ENCODE measurements around the gene KLC1. TPM values are rescaled to one million over a fixed set of nuclear protein-coding genes. Genes with fewer than 3 reads are reported as not detected.
"Not testable (repeated sequence)": the region's sequence is repeated elsewhere in the genome, so short reads cannot be mapped to it uniquely, and the experiment has no call there.

The KLC1 gene
- 100 to 1,000 TPM; 197 to 200 TPM for total RNA-seq

GRCh38 chr14:103628684-103629502, at the start of gene KLC1:
KLC1 (plus strand) TSS chr14:103629211; CDS start chr14:103654565, 25,354 bp downstream.
- ATAC-seq (ENCODE audit: low read depth) (peak; percentile 70), DNase-seq (peak; percentile 94)
- Mint-ChIP-seq H3K4me3 (peak within 1 kb of the TSS; percentile 92), H3K9me3 (no peaks in the 10 kb centered on the region), H3K4me1 (peaks cover 27% of the 10 kb centered on the region), H3K27ac (peak within 1 kb of the TSS; percentile 94), H3K36me3 (peaks cover 3% of the 10 kb centered on the region), H3K27me3 (no peaks in the 10 kb centered on the region)
- POLR2A ChIA-PET, result interaction anchor here (0.9 to 2.5 kb wide), 3 partner anchors 55 to 86 kb away, joined by 4 to 6 read pairs (median 5); partner anchors contain the start of genes BAG5, COA8 and XRCC3

GRCh38 chr14:103581206-103581605, 47.8 kb upstream of the KLC1 start:
- DNase-seq (no peak), ATAC-seq (ENCODE audit: low read depth) (no peak)
- Mint-ChIP-seq H3K4me3 (no peak overlapping the region), H3K27ac (no peak overlapping the region), H3K9me3 (no peaks in the 10 kb centered on the region), H3K36me3 (no peaks in the 10 kb centered on the region), H3K27me3 (no peaks in the 10 kb centered on the region), H3K4me1 (no peaks in the 10 kb centered on the region)
- POLR2A ChIA-PET, result interaction anchor here (1.3 kb wide), 1 partner anchor 19 kb away, joined by 3 read pairs; no protein-coding TSS in a partner anchor

GRCh38 chr14:103581954-103582703, 46.9 kb upstream of the KLC1 start:
- DNase-seq, result no peak
- H3K27me3 Mint-ChIP-seq, result no peaks in the 10 kb centered on the region
- no peaks in the 10 kb centered on the region for H3K9me3 Mint-ChIP-seq
- no peak overlapping the region for H3K4me3 Mint-ChIP-seq
- ATAC-seq (ENCODE audit: low read depth), result no peak
- H3K4me1 Mint-ChIP-seq, result no peaks in the 10 kb centered on the region
- POLR2A ChIA-PET, result no interaction called here
- H3K27ac Mint-ChIP-seq, result no peak overlapping the region
- peaks cover 3% of the 10 kb centered on the region for H3K36me3 Mint-ChIP-seq

DNA sequence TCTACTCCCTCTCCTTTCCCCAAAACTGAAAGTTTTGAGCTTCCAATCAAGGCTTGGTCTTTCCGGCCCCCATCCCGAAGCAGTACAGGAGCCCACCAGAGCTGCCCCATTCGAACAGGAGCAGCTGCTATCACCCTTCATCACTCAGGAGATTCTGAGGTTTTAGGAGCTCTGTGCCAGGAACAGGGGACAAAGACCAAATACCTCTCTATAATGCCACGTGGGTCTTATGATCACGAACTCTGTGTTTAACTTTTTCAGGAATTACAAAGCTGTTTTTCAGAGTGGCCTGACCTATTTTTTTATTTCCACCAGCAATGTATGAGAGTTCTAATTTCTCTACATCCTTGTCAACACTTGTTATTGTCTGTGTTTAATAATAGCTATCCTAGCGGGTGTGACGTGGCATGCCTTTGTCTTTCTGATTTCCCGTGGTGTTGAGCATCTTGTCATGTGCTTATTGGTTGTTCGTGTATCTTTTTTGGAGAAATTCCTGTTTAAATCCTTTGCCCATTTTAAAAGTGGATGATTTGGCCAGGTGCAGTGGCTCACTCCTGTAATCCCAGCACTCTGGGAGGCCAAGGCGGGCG, 44.6 kb upstream of the KLC1 start:
- Mint-ChIP-seq H3K36me3 (peaks cover 9% of the 10 kb centered on the region), H3K4me3 (no peak overlapping the region), H3K27ac (no peak overlapping the region), H3K9me3 (no peaks in the 10 kb centered on the region), H3K27me3 (no peaks in the 10 kb centered on the region), H3K4me1 (no peaks in the 10 kb centered on the region)
- DNase-seq (no peak), ATAC-seq (ENCODE audit: low read depth) (no peak)
- POLR2A ChIA-PET, result interaction anchor here (1.6 kb wide), 1 partner anchor 23 kb away, joined by 4 read pairs; no protein-coding TSS in a partner anchor

GRCh38 chr14:103593577-103593976, 35.4 kb upstream of the KLC1 start:
- H3K36me3 Mint-ChIP-seq, result peaks cover 6% of the 10 kb centered on the region
- peaks cover 3% of the 10 kb centered on the region for H3K4me1 Mint-ChIP-seq
- ATAC-seq (ENCODE audit: low read depth) (peak; percentile 54), DNase-seq (no peak)
- no peaks in the 10 kb centered on the region for H3K9me3 Mint-ChIP-seq
- POLR2A ChIA-PET, result interaction anchor here (1.0 kb wide), 1 partner anchor 29 kb away, joined by 3 read pairs; no protein-coding TSS in a partner anchor
- H3K27ac Mint-ChIP-seq, result no peak overlapping the region
- no peak overlapping the region for H3K4me3 Mint-ChIP-seq
- no peaks in the 10 kb centered on the region for H3K27me3 Mint-ChIP-seq

- ATAC-seq (ENCODE audit: low read depth), result no peak
- H3K27me3 Mint-ChIP-seq, result no peaks in the 10 kb centered on the region
- peaks cover 3% of the 10 kb centered on the region for H3K4me1 Mint-ChIP-seq
- no peak overlapping the region for H3K27ac Mint-ChIP-seq
- no peak for DNase-seq
- no peak overlapping the region for H3K4me3 Mint-ChIP-seq
- peaks cover 1% of the 10 kb centered on the region for H3K36me3 Mint-ChIP-seq
- POLR2A ChIA-PET, result interaction anchor here (1.0 to 1.3 kb wide), 2 partner anchors 13 to 30 kb away, joined by 3 read pairs; no protein-coding TSS in a partner anchor
- H3K9me3 Mint-ChIP-seq, result no peaks in the 10 kb centered on the region
These were observed 34.7 kb upstream of the KLC1 start for GRCh38 chr14:103594265-103594664.

DNA sequence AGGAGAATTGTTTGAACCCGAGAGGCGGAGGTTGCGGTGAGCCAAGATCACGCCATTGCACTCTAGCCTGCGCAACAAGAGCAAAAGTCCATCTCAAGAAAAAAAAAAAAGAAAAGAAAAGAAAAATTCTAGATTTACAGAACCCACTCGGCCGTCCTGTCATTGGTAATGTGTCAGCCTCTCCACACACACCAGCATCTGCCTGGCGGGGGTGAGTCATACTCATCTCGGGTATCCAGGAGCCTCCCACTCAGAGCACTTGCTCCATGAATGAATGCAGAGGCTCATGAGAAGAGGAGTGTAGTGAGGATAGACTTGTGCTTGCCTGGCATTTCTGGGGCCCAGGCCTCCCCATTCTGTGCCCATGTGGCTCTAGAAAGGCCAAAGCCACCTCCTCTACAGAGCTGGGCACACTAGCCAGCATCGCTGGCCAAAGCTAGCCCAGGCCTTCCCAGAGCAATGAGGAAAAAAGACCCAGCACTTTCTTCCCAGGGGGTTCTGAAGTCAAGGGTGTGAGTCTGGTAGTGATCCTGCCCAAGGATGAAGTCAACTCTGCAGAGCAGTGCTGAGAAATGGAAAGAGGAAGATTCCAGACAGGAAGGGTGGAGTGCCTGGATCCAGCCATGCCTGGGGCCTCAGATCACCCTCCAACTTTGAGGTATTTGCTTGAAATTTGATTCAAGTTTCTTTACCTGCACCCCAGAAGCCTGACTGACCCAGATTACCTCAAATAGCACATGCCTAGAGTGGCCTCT, 31.2 kb upstream of the KLC1 start:
- Mint-ChIP-seq H3K9me3 (no peaks in the 10 kb centered on the region), H3K4me3 (no peak overlapping the region), H3K4me1 (peaks cover 3% of the 10 kb centered on the region), H3K36me3 (no peaks in the 10 kb centered on the region), H3K27me3 (no peaks in the 10 kb centered on the region), H3K27ac (no peak overlapping the region)
- ATAC-seq (ENCODE audit: low read depth) (no peak), DNase-seq (no peak)
- POLR2A ChIA-PET, result no interaction called here

DNA sequence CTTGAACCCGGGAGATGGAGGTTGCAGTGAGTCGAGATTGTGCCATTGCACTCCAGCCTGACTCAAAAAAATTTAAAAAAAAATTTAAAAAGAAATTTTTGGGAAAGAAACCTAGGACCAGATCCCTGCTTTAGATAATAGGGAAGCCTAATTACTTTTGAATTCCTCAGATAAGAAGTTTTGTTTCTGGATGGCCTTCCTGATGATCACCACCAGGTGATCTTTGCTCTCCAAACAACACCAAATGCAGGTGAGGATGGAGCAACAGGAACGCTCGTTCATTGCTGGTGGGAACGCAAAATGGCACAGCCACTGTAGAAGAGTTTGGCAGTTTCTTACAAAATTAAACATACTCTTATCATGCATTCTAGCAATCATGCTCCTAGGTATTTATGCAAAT, 28.5 kb upstream of the KLC1 start:
- Mint-ChIP-seq H3K27me3 (peaks cover 4% of the 10 kb centered on the region), H3K4me1 (peaks cover 4% of the 10 kb centered on the region), H3K36me3 (no peaks in the 10 kb centered on the region), H3K27ac (no peak overlapping the region), H3K4me3 (no peak overlapping the region), H3K9me3 (no peaks in the 10 kb centered on the region)
- POLR2A ChIA-PET, result interaction anchor here (0.9 kb wide), 1 partner anchor 24 kb away, joined by 3 read pairs; no protein-coding TSS in a partner anchor
- no peak for DNase-seq
- ATAC-seq (ENCODE audit: low read depth), result no peak

DNA sequence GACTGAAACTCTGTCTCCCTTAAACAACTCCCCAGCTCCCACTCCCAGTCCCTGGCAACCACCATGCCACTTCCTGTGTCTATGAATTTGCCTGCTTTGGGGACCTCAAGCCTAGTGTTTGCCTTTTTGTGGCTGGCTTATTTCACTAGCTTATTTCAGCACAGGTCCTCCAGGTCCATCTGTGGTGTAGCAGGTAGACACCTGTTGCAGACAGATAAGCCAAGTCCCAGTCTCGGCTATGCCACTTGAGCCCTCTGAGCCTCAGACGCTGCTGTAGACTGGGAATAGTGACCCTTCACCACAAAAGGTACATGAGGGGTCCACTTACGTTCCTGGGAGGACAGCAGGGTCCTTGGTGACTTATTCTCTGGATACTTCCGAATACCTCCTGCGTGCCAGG, 24.4 kb upstream of the KLC1 start:
- Mint-ChIP-seq H3K9me3 (no peaks in the 10 kb centered on the region), H3K27ac (no peak overlapping the region), H3K4me1 (peaks cover 19% of the 10 kb centered on the region), H3K27me3 (peaks cover 32% of the 10 kb centered on the region), H3K4me3 (no peak overlapping the region), H3K36me3 (peaks cover 2% of the 10 kb centered on the region)
- POLR2A ChIA-PET, result no interaction called here
- ATAC-seq (ENCODE audit: low read depth) (no peak), DNase-seq (no peak)

- ATAC-seq (ENCODE audit: low read depth), result peak; percentile 83
- H3K27ac Mint-ChIP-seq, result peak overlapping the region; percentile 76
These were observed 21.9 kb upstream of the KLC1 start for GRCh38 chr14:103606963-103607668.

GRCh38 chr14:103607822-103608221, 21.2 kb upstream of the KLC1 start:
- H3K27ac Mint-ChIP-seq, result no peak overlapping the region
- H3K4me3 Mint-ChIP-seq, result peak overlapping the region; percentile 82
- DNase-seq (no peak), ATAC-seq (ENCODE audit: low read depth) (no peak)
- H3K9me3 Mint-ChIP-seq, result peaks cover 6% of the 10 kb centered on the region
- H3K4me1 Mint-ChIP-seq, result peaks cover 19% of the 10 kb centered on the region
- POLR2A ChIA-PET, result interaction anchor here (1.0 kb wide), 1 partner anchor 13 kb away, joined by 3 read pairs; no protein-coding TSS in a partner anchor
- peaks cover 34% of the 10 kb centered on the region for H3K27me3 Mint-ChIP-seq
- H3K36me3 Mint-ChIP-seq, result peaks cover 5% of the 10 kb centered on the region

More at GRCh38 chr14:103606963-103607668, 21.9 kb upstream of the KLC1 start:
- H3K4me1 Mint-ChIP-seq, result peaks cover 19% of the 10 kb centered on the region
- H3K4me3 Mint-ChIP-seq, result peak overlapping the region; percentile 82
- H3K36me3 Mint-ChIP-seq, result peaks cover 5% of the 10 kb centered on the region
- peaks cover 34% of the 10 kb centered on the region for H3K27me3 Mint-ChIP-seq
- POLR2A ChIA-PET, result interaction anchor here (1.0 kb wide), 1 partner anchor 12 kb away, joined by 3 read pairs; no protein-coding TSS in a partner anchor
- H3K9me3 Mint-ChIP-seq, result peaks cover 6% of the 10 kb centered on the region
- DNase-seq, result peak; percentile 79

DNA sequence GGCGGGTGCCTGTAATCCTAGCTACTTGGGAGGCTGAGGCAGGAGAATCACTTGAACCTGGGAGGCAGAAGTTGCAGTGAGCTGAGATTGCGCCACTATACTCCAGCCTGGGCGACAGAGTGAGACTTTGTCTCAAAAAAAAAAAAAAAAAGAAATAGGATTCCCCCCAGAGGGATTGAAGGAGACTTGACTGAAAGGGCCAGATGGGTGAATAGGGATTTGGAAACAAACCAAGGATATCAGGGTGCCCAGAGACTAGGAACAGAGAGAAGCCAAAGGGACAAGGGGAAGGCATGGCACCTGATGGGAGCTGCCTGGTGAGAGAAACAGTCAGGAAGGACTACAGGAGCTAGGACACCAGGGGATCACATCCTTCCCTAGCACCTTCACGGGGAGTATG, 19.9 kb upstream of the KLC1 start:
- POLR2A ChIA-PET; H3K27ac Mint-ChIP-seq; ATAC-seq (ENCODE audit: low read depth); DNase-seq; H3K4me3 Mint-ChIP-seq; H3K9me3 Mint-ChIP-seq; H3K36me3 Mint-ChIP-seq: not testable (repeated sequence)
- Mint-ChIP-seq H3K4me1 (peaks cover 19% of the 10 kb centered on the region), H3K27me3 (peaks cover 34% of the 10 kb centered on the region)

Measured in activated naive CD8-positive, alpha-beta T cell treated with anti-CD3 and anti-CD28 coated beads, Interleukin-2, amount 10 ng/mL, durations not matched to agents 7 days and 5 days (primary cell).